HG02884 (cell line): ENCODE results near the gene ARHGAP15.

Source experiments
- ATAC-seq: cut with Tn5 transposase; IDR thresholded peaks from one replicate; pipeline ENCODE4 v1.9.1; 2021; ENCODE audit warnings: mild to moderate bottlenecking, moderate library complexity; ENCODE audit not compliant: unreplicated experiment

The ARHGAP15 gene

DNA sequence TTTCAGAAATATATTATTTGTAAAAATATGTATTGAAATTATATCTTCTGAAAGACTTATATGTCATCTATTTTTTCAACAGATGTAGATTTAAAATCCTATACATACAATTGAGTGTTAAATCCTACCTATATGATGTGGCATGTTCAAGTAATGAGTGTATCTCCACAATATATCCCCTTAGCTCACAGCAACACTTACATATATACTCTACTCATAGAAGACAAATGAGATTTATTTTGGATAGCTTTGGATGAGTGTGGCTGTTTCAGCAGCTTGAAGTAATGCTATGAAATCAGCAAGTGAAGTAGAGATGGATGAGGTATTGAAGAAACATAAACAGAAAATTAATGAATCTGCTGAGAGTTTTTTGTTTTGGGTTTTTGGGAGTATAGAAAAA lies 263.1 kb downstream of the ARHGAP15 start:
- no peak for ATAC-seq

GRCh38 chr2:143394062-143394461 lies 264.8 kb downstream of the ARHGAP15 start:
- ATAC-seq, result no peak

- ATAC-seq, result peak; percentile 74
These were observed 268.8 kb downstream of the ARHGAP15 start for GRCh38 chr2:143397884-143398614.

DNA sequence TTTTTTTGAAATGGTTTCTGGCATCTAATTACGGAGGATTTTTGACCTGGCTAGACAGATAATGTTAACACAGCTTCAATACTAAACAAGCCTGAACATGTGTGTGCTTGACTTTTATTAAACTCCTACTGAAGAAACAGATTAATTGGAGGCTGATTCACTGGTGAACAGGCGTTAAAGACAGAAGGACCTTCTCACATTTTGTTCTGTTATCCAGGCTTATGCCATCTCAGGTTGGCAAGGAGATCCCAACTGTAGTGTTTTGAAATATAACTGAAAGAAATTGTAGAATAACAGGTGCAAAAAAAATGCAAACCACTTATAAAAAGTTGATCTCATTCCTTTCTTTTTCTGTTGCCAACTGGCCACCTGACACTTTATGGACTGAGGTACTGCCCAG lies 269.6 kb downstream of the ARHGAP15 start:
- no peak for ATAC-seq

- ATAC-seq, result no peak
These were observed 270.4 kb downstream of the ARHGAP15 start for GRCh38 chr2:143399631-143400069.

DNA sequence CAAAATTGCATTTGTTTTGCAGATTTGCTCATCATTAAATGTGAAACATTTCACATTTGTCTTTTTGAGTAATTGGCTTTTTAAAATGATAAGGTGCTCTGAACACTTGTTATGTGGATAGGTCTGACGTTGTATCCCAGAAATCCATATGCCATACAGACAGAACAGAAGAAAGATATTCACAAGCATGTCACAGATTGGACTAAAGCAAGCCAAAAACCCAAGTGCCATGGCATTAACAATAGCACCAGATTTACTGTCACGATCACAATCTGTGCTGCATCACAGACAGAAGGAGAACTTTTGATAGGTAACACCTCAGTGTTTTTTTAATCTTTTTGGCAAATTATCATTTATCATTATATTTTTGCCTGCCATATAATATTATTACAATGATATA lies 272.6 kb downstream of the ARHGAP15 start:
- ATAC-seq, result no peak

DNA sequence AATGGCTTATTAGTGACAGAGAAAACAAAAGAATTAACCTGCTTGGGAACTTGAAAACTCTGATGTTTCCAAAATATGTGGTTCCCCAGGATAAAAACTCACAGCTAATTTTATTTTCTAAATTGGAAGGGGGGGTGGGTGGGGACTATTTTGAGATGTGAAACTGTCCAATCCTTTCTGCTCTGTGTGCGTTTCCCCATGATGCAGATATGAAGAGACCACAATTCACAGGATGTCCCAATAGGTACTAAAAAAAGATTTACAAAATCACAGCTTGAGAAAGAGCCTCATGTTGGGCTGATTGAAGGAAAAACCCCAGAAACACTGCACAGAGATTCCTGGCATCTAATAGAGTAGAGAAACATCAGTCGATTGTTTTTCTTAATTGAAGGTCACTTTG lies 273.2 kb downstream of the ARHGAP15 start:
- ATAC-seq, result no peak

DNA sequence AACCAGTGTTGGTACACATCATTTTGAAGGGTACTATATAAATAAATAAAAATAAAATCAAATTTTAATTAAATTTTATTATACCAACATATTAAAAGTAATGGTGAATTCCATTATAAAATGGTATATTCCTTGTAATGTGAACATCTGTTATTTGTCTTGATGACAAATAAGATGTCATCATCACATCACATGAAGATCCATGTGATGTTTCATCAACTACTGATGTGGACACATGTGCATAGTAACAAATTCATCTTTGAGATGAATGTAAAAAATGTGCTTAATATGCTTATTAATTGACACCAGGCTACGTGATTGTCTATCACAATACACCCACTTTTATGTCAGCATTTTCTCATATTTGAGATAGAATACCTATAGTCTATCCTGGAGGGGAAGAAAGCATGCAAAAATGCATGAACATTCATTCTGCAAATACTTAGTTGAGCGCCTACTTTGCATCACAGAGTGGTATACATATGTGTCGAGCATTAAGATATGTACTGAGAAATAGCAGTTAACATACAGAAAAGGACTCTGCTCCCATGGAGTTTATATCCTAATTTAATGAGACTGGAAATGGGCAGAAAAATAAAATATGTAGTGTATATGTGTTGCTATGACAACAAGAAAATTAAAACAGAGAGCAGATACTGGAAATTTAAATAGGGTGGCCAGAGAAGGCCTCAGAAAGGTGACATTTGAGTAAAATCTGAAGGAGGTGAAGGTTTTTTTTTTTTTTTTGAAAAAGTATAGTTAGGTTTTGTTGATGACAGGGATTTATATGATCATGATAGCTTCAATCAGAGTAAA lies 281.1 kb downstream of the ARHGAP15 start:
- ATAC-seq, result no peak

- ATAC-seq, result no peak
These were observed 286.4 kb downstream of the ARHGAP15 start for GRCh38 chr2:143415571-143415970.

GRCh38 chr2:143417428-143417827 lies 288.2 kb downstream of the ARHGAP15 start:
- no peak for ATAC-seq

DNA sequence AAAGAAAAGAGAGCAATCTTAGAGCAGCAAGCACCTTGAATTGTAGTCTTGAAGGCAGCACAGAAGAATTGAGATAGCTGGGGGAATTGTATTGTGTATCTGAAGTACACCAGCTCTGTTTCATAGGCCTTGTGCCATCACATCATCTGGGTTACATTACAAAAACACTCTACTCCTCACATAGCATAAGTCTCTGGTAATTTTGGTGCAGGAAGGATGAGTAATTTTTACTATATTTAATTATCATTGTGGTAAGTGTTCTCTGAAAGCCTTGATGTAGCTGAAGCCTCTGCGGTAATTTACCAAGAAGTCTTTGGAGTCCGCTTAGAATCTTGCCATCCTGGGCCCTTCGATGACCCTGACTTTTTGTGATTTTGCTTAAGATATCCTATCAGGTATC lies 291.1 kb downstream of the ARHGAP15 start:
- no peak for ATAC-seq

- peak; percentile 95 for ATAC-seq
These were observed 293.5 kb downstream of the ARHGAP15 start for GRCh38 chr2:143422681-143423080.

GRCh38 chr2:143425896-143426295 lies 296.7 kb downstream of the ARHGAP15 start:
- no peak for ATAC-seq

DNA sequence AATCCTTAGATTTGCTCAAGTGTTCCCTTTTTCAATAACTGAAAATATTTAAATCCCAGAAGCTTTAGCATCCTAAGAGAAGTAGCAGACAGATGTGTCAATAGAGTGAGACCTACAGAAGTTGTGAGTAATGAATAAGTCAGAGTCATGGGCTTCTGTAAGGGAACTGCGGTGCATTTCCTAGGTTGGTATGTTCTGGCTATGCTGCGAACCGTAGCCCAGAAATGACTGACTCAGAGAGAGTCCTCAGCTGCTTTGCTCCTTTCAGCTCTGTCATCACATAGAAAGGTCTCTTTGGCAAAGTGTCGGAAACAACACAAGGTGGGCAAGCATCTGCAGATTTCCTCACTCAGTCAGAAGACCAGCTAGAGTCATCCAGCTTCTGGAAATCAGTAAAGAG lies 297.1 kb downstream of the ARHGAP15 start:
- ATAC-seq, result no peak

- ATAC-seq, result peak; percentile 52
These were observed 299.5 kb downstream of the ARHGAP15 start for GRCh38 chr2:143428700-143429099.

DNA sequence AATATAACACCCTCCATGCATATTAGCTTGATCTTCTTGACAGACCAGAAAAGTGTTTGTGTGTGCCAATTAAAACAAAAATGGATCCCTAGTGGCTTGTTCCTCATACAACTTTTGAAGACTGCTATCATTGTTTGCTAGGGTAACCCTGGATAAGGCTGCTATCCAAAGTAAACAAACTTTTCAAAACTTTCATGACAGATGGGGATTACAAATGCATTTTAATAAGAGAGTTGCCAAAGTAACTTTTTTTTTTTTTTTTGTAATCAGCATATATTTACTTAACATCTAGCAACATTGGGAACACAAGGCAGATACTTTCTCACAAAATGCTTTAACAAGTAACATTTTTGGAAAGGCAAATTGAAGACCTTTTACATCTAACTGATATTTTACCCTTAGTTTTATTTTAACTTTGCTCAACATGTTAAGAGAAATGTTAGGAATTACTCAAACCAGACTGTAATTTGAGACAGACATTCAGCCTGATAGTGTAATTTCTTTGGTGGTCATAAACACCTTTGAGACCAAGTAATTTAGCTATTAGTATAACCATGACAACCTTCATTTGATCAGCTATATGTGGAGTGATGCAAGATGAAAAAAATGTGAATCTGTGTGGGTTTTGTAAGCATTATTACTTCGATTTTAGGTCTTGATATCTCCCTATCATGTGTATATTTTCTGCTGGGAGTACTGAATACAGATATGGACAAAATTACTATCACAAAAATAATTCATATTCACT lies 300.9 kb downstream of the ARHGAP15 start:
- no peak for ATAC-seq

- no peak for ATAC-seq
These were observed 302.1 kb downstream of the ARHGAP15 start for GRCh38 chr2:143431316-143431715.

- ATAC-seq, result no peak
These were observed 304.0 kb downstream of the ARHGAP15 start for GRCh38 chr2:143433251-143433650.

DNA sequence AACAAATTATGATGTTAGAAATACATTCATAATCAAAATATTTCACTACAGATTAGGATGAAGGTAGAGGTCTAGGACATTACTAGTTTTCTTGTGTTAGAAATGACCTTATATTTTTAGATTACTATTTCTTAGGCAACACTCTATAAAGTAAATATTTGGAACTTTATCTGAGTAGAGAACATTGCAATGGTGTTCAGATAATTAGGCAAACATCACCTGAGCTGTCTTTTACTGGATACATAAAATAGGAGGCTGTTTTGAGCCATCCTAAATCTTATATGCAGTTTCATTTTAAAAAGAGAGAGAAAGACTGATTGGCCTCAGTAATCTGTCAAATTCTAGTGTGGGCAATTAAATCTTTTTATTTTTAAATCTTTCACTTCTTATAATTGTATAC lies 304.6 kb downstream of the ARHGAP15 start:
- no peak for ATAC-seq

GRCh38 chr2:143434445-143434844 lies 305.2 kb downstream of the ARHGAP15 start:
- no peak for ATAC-seq

DNA sequence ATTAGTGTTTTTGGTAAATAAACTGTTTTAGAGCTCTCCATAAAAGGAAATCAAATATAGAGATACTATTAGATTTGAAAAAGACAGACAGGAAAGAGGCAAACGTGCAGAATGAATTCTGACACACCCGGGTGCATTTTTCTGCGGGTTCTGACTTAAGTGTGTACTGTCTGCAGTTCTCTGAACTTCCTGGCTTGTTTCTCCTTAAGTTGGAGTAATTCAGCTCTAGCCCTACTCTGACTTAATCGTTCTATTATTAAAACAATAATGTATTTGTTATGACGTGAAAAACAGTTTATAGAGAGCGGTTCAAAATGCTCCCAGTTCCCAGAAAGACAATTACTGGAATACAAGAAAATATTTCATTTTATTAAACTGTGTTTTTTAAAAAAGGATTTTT lies 305.9 kb downstream of the ARHGAP15 start:
- ATAC-seq, result no peak

GRCh38 chr2:143436951-143437350 lies 307.7 kb downstream of the ARHGAP15 start:
- no peak for ATAC-seq
